ENCODE measurements around the gene SMIM9. TPM values are rescaled to one million over a fixed set of nuclear protein-coding genes. Genes with fewer than 3 reads are reported as not detected.
"Not testable (repeated sequence)": the region's sequence is repeated elsewhere in the genome, so short reads cannot be mapped to it uniquely, and the experiment has no call there.

The SMIM9 gene
- not detected in 2 replicates for total RNA-seq (2014; rRNA removed; shearing (Covaris generic))
- polyA plus RNA-seq (2014; cell fraction: nucleus; rRNA removed): not detected in 2 replicates

DNA sequence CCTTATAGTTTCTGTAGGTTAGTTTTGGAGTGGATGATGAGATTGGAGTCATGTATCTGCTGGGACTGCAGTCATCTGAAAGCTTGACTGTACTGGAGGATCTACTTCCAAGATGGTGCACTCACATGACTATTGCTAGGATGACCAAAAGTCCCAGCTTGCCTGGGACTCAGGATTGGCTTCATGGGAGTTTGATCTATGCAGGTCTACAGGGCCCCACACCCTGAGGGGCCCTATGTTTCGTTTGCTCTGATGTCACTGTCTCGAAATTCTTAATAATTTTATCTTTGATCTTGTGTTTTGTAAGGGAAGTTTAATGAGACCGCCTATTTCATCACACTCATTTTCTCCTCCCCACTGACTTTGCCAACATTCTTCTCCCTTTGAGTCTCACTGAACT, at the start of gene SMIM9:
Gene SMIM9 (minus strand): TSS at position 101 of the 400 bp plus-strand sequence. CDS start 3,806 bp downstream, outside the sequence.
- no peak for DNase-seq (ENCODE audit: extremely low read depth, low read depth)

DNA sequence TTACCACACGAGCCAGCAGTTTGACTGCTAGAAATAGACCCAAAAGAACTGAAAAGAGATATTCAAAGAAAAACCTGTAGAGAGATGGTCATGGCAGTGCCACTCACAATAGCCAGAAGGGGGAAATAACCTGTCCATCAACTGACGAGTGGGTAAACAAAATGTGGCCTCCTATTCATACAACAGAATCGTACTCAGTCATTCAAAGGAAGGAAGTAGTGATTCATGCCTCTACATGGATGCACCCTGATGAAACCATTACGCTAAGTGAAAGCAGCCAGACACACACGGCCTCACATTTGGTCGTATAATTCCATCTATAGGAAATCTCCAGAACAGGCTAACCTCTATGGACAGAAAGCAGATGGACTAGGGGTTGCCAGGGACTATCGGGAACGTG, 49.6 kb upstream of the SMIM9 start:
- not testable (repeated sequence) for DNase-seq (ENCODE audit: extremely low read depth, low read depth)

DNA sequence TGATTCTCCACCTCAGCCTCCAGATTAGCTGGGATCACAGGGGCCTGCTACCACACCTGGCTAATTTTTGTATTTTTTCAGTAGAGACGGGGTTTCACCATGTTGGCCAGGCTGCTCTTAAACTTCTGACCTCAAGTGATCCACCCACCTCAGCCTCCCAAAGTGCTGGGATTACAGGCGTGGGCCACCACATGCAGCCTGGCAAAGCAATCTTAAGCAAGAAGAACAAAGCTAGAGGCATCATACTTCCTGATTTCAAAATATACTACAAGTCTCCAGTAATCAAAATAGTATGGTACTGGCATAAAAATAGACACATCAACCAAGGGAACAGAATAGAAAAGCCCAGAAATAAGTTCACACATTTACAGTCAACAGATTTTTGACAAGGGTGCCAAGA, 38.9 kb upstream of the SMIM9 start:
- DNase-seq (ENCODE audit: extremely low read depth, low read depth): no peak

DNA sequence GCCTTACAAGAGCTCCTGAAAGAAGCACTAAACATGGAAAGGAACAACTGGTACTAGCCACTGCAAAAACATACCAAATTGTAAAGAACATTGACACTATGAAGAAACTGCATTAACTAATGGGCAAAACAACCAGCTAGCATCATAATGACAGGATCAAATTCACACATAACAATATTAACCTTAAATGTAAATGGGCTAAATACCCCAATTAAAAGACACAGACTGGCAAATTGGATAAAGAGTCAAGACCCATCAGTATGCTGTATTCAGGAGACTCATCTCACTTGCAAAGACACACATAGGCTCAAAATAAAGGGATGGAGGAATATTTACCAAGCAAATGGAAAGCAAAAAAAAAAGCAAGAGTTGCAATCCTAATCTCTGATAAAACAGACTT, 34.1 kb upstream of the SMIM9 start:
- not testable (repeated sequence) for DNase-seq (ENCODE audit: extremely low read depth, low read depth)

DNA sequence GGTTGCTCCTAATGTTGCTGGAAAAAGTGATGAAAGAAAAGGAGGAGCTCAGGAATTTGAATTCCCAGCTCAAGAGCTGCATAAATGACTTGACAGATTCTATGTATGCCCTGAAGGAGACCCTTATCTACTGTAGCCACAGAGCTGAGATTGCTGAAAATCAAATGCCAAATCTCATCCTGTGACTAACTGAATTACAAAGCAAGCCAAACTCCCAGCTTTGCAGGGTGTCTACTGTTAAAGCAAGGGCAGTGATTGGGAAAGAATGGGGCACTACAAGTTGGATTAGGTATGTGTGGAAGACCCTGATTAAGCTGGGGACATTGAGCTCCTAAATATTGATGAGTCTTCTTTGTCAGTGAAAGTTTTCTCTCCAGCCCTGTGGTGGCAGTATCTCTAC, 20.8 kb upstream of the SMIM9 start:
- DNase-seq (ENCODE audit: extremely low read depth, low read depth): no peak

DNA sequence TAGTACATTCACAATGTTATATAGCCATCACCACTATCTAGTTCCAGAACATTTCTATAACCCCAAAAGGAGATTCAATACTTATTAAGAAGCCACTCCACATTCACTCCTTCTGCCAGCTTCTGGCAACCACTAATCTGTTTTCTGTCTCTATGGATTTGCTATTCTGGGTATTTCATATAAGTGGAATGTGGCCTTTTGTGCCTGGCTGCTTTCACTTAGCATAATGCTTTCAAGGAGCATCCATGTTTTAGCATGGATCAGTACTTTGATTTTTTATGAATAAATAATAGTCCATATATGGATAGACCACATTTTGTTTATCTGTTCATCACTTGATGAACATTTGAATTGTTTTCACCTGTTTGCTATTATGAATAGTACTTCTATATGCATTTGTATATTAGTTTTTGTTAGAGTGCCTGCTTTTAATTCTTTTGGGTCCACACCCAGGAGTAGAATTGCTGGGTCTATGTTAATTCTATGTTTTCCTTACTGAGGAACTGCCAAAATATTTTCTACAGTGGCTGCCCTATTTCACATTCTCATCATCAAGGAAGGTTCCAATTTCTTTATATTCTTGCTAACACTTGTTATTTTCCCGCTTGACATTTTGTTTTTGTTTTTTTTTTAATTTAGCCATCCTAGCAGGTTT, 16.6 kb upstream of the SMIM9 start:
- no peak for DNase-seq (ENCODE audit: extremely low read depth, low read depth)

DNA sequence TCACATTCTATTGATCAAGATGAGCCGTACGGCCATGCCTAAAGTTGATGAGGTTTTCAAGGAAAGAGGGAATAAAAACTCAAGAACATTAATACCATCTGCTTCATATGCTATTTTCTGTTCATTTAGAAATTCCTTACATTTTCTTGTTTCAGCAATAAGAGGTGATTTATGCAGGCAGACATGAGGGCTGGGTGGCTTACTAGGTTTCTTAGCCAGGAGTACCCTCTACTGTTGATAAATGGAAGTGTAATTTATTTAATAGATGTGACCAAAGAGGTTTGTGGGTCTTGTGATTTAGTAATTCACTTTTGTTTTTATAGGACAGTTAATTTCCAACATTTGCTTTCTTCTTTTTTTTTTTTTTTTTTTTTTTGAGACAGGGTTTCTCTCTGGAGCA, 6.4 kb upstream of the SMIM9 start:
- DNase-seq (ENCODE audit: extremely low read depth, low read depth): peak; percentile 46

DNA sequence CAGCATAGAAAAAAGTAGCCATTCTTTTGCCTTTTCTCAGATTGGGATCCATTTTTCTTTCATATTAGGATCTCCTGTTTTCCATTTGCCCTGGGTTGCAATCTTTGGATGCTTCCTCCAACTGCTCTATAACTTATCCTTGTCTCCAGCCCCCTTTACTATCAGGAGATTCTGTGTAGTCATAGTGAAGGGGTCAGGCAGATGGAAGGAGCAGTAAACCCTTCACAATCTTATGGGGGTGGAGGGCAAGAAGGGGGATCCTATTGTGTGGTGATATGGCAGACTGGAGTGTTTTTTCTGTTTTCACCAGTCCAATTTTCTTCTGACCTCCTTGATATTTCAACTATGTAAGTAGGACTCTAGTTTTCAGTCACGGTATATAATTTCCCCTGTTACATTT, 1.7 kb upstream of the SMIM9 start:
- no peak for DNase-seq (ENCODE audit: extremely low read depth, low read depth)

DNA sequence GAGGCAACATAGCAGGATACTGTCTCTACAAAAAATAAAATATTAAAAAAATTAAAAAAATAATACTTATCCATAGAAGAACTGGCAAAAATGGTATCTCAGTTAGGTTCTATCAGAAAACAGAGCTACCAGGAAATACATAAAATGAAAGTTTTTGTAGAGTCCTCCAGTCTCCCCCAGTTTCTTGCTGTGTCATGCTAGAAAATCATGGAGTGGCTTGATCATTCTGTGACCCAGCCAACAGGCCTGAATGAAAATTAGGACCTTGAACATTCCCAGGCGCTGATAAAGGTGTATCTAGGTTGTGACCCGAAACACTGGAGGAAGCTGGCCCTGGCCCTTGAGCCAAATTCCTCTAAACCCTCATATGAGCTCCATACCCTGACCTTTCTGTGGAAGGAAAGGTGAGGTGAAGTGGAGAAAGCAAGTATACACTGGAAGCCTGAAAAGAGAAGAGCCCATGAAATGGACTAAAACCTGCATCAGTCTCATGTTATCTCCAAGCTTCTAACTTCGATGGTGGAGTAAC, 652 bp downstream of the SMIM9 start:
- no peak for DNase-seq (ENCODE audit: extremely low read depth, low read depth)

DNA sequence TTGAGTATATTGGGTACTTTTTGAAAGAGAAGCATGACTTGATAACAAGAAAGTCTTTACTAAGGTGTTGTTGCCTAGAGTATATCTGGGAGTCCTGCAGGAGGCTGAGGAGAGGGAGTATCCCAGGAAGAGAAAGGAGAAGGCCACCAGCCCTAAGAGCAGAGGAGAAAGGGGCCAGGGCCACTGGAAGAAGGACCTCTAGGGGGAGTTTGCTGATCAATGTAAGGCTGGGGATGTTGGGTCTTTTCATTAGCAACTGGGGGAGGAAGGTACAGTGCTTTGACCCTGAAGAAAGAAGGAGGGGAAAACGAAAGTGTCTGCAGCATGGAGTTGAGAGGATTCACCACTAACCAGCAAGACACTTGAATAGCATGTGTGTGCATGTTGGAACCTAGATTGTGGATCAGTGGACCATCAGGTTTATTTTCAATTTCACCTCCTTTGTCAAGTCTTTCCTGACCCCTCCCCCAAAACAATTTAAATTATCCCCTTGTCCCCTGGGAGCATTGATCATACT, 4.5 kb downstream of the SMIM9 start:
- DNase-seq (ENCODE audit: extremely low read depth, low read depth): no peak

DNA sequence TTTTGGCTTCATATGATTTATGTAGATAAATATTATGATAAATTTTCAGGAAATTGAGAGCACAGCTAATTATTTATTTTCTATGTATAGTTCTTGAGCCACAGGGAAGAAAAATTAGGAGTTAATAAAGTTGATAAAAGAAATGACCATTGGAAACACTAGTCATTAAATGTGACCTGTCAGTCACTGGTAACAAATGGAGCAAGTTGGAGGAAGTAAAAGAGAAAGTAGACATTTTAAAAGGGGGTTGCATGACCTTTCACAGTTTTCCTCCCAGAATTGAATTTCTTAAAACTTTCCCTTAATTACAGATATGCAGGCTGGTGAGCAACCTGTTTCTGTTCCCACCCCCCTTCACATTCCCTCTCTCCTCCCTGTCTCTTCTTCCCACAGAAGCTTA, 5.3 kb downstream of the SMIM9 start:
- no peak for DNase-seq (ENCODE audit: extremely low read depth, low read depth)

DNA sequence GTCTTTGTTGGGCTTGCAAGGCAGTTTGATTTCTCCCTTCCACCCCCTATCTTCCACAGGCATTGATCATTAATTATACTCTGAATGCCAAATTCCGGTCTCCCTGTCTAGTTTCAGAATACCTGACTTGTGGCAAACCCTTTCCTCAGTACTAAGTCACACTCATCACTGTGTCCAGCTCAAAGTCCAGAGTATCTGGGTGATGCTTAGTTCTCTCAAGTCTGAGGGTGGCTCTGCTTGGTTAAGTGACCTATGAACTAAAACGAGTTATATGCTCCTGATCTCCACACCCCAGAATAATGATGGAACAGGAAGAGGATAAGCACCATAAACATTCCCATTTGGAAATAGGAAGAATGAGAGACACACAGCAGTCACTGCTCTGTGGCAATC, 6.5 kb downstream of the SMIM9 start:
- no peak for DNase-seq (ENCODE audit: extremely low read depth, low read depth)

DNA sequence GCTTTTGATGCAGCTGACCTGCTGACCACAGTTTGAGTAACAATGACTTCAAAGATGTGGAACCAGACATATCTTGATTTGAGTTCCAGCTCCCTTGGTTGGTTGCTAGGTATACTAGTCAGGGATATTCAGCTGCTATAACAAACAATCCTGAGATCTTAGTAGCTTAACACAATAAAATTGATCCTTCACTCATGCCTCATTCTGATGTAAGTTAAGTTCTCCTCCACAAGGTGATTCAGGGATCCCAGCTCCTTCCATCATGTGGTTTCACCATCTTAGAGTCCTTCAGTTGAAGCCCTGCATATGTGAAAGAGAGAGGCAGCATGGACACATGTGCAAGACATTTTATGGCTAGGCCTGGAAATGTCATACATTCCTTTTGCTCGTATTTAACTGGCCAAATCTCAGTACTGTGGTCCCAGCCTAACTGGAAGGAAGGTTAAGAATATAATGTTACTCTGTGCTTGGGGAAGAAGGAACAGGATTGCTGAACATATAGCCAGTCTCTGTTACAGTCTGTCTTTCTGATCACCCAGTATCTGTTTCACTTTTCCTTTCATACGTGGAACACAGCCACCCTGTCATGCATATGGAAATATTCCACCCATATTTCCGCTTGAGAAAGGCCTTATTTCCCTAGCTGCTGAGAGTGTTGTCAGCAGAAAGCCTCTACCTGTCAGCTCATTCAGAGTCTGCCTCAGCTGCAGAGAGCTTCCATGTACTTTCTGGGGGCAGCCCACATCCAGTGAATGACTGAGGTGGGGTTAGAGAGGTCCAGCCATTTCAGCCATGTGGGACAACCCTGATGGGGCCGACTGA, 7.1 kb downstream of the SMIM9 start:
- no peak for DNase-seq (ENCODE audit: extremely low read depth, low read depth)

DNA sequence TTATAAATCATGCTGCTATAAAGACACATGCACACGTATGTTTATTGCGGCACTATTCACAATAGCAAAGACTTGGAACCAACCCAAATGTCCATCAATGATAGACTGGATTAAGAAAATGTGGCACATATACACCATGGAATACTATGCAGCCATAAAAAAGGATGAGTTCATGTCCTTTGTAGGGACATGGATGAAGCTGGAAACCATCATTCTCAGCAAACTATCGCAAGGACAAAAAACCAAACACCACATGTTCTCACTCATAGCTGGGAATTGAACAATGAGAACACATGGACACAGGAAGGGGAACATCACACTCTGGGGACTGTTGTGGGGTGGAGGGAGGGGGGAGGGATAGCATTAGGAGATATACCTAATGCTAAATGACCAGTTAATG, 8.9 kb downstream of the SMIM9 start:
- DNase-seq (ENCODE audit: extremely low read depth, low read depth): not testable (repeated sequence)

DNA sequence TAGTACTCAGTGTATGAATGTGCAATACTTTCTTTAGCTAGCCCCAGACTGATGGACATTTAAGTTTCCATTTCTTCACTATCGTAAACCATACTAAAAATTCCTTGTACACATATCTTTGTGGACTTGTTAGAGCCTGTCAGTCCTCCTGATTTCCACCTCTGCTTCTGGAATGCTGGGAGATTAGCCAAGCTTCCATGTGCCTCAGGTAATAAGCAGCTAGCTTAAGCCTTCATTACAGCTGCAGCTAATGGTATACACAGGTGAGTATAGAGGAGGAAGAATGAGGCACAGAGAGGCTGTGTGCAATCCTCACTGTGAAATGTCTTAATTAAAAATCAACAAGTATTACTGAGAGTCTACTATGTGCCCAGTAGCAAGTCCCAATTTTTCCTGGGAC, 9.8 kb downstream of the SMIM9 start:
- no peak for DNase-seq (ENCODE audit: extremely low read depth, low read depth)

DNA sequence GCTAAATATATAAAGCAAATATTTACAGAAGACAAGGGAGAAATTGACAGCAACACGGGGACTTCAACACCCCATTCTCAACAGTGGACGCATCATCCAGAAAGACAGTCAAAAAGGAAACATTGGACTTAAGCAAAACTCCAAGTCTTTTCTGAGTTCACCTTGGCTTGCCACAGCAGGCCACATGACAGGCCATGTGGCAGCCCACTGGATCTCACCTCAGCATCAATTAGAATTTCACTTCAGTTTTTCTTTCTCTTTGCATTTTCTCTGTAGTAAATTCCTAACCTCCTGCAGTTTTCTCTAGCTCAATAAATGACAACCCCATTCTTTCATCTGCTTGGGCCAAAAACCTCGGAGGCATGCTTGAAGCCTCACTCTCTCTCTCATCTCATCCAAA, 12.4 kb downstream of the SMIM9 start:
- no peak for DNase-seq (ENCODE audit: extremely low read depth, low read depth)

DNA sequence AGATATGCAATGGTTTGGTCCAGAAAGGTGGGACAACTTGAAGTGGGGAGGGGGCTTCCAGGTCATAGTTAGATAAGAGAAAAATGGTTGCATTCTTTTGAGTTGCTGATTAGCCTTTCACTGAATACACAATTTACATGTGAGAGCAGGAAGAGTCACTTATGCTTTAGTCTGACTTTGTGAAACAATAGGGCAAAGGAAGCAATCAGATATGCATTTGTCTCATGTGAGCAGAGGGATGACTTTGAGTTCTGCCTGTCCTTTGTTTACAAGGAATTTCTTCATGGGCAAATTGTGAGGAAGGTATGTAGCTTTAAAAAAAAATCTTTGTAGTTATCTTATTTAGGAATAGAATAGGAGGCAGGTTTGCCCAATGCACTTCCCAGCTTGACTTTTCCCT, 12.9 kb downstream of the SMIM9 start:
- no peak for DNase-seq (ENCODE audit: extremely low read depth, low read depth)

DNA sequence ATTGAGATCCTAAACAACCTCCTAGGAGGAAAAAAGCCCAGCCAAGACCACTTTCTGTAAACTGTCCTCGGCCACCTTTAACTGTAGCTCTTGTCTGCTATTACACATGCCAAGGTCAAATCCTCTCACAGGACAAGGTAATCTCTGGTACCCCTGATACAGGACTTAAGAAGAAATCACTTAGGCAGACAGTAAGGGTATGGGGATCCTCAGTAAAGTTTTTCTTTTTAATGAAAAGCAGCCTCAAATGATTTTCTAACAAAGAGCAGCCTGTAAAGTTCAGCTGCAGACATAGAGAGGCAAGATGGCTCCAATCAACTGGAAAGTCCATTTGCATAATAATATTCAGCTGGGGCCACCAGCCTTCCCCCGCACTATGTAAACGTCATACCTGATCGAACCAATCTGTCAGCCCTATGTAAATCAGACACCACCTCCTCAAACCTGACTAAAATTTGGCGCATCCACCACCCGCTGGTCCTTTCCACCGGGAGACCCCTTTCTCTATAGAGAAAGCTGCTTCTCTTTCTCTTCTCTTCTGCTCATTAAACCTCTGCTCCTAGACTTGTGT, 14.6 kb downstream of the SMIM9 start:
- DNase-seq (ENCODE audit: extremely low read depth, low read depth): no peak

DNA sequence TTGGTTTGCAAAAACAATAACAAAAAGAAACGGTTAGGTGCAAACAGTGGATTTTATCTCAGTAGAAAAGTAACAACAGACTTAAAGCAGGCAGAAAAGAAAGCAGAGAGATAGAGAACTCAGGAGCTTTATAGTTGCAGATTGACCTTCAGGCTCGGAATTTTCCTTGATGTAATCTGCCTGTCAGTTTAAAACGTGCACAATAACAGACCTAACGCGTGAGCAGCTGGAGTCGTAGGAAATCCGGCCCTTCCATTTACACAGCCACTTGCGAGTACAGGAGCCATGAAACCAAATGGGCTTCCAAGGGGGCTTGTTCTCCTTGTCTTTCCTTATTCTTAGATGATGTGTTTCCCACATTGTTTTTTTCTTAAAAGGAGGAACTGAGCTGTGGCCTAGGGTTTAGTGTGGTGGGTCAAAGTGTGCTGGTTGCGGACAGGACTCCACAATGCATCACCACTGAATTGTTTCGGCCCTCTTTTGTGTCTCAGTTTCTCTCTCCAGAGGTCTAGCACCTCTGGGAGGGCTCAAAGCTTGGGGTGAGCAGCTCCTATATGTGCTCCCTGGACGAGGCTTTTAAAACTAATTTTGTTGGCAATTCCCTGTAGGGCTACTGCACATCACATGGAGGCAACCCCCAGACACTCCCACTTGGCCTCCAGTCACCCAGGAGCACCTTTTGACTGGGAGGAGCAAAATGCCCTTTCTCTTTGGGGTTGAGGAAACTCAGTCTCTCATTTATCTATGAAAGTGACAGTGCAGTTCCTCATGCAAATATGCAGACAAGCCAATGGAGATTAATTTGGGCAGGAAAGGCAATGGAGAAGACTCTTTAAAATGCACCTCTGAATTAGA, 15.3 kb downstream of the SMIM9 start:
- DNase-seq (ENCODE audit: extremely low read depth, low read depth): no peak

DNA sequence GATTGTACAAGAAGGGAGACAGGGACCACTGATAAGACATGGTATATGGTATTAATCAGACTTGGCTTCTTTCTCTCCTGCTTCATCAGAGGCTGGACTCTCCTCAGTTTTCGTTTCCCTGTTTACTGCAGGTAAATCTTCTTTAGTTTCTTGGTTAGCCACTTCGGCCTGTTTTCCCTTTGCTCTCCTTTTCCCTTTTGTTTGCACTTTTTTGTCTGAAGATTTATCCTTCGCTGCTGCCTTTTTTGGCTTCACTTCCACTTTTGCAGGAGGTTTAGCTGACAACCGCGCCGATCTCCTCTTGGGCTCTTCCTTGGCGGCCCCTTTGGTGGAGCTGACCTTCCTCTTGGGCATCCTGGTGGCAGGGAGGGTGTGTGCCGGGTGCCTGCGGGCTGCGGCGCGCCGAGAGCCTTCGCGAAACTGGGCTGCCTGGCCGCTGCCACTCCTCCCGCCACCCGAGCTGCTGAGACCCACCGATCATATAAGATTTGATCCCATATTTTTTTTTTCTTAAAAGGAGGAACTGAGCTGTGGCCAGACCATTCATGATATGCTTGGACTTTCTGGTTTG, 17.3 kb downstream of the SMIM9 start:
- DNase-seq (ENCODE audit: extremely low read depth, low read depth): not testable (repeated sequence)

Measured in NCI-H460 (cell line).